Activated T-cell treated with anti-CD3 and anti-CD28 coated beads, Interleukin-2, amount 50 U/mL, for 4 hours (primary cell): ENCODE results near the gene RYR3. TPM values are rescaled to one million over a fixed set of nuclear protein-coding genes. Genes with fewer than 3 reads are reported as not detected.

ENCODE experiments used
- ATAC-seq, 2 donors: fragments of 200-7000 bp; cut with Tn5 transposase; one replicate each; pipeline ENCODE4 v1.10.0; 2021
- DNase-seq: peaks from one replicate; pipeline ENCODE4 v3.0.0-alpha.2; 2020
- H3K27me3 Mint-ChIP-seq: one replicate; pipeline ENCODE4 v1.8.0; 2021; ENCODE audit warnings: low read depth, mixed read lengths
- H3K36me3 Mint-ChIP-seq: one replicate; pipeline ENCODE4 v1.8.0; 2022; ENCODE audit warnings: mixed read lengths; ENCODE audit not compliant: insufficient read depth
- H3K4me1 Mint-ChIP-seq: one replicate; pipeline ENCODE4 v1.8.0; 2021; ENCODE audit warnings: low read depth, mixed read lengths
- H3K4me3 Mint-ChIP-seq: one replicate; pipeline ENCODE4 v1.8.0; 2021; ENCODE audit warnings: mild to moderate bottlenecking, moderate library complexity, mixed read lengths
- H3K9me3 Mint-ChIP-seq: one replicate; pipeline ENCODE4 v1.8.0; 2021; ENCODE audit warnings: mixed read lengths
- total RNA-seq, 3 donors: library from RNA; stranded (reverse); gene quantifications; one replicate each; pipeline ENCODE4 v1.2.1, GENCODE V29; 2021

The RYR3 gene
- total RNA-seq, 3 donors from 2014 or later, result not detected

GRCh38 chr15:33430577-33430976 is 119.8 kb downstream of the RYR3 start:
- DNase-seq, result no peak
- no peak overlapping the region for H3K4me3 Mint-ChIP-seq
- ATAC-seq, result no peak
- no peaks in the 10 kb centered on the region for H3K9me3 Mint-ChIP-seq
- H3K36me3 Mint-ChIP-seq, result no peaks in the 10 kb centered on the region
- H3K4me1 Mint-ChIP-seq, result no peaks in the 10 kb centered on the region
- peaks cover 1% of the 10 kb centered on the region for H3K27me3 Mint-ChIP-seq

GRCh38 chr15:33433821-33434220 is 123.1 kb downstream of the RYR3 start:
- H3K9me3 Mint-ChIP-seq, result peaks cover 3% of the 10 kb centered on the region
- no peaks in the 10 kb centered on the region for H3K4me1 Mint-ChIP-seq
- no peak for ATAC-seq
- no peaks in the 10 kb centered on the region for H3K36me3 Mint-ChIP-seq
- no peak overlapping the region for H3K4me3 Mint-ChIP-seq
- H3K27me3 Mint-ChIP-seq, result peaks cover 8% of the 10 kb centered on the region
- no peak for DNase-seq

GRCh38 chr15:33438396-33438795 is 127.6 kb downstream of the RYR3 start:
- H3K27me3 Mint-ChIP-seq, result peaks cover 20% of the 10 kb centered on the region
- no peak for ATAC-seq
- no peak overlapping the region for H3K4me3 Mint-ChIP-seq
- no peak for DNase-seq
- H3K9me3 Mint-ChIP-seq, result peaks cover 3% of the 10 kb centered on the region
- no peaks in the 10 kb centered on the region for H3K4me1 Mint-ChIP-seq
- H3K36me3 Mint-ChIP-seq, result no peaks in the 10 kb centered on the region

GRCh38 chr15:33440900-33441299 is 130.1 kb downstream of the RYR3 start:
- Mint-ChIP-seq H3K36me3 (no peaks in the 10 kb centered on the region), H3K27me3 (peaks cover 25% of the 10 kb centered on the region), H3K4me3 (no peak overlapping the region), H3K4me1 (no peaks in the 10 kb centered on the region), H3K9me3 (peaks cover 3% of the 10 kb centered on the region)
- DNase-seq (no peak), ATAC-seq (no peak)

GRCh38 chr15:33442449-33442848 is 131.7 kb downstream of the RYR3 start:
- no peaks in the 10 kb centered on the region for H3K36me3 Mint-ChIP-seq
- no peaks in the 10 kb centered on the region for H3K4me1 Mint-ChIP-seq
- H3K27me3 Mint-ChIP-seq, result peaks cover 28% of the 10 kb centered on the region
- H3K9me3 Mint-ChIP-seq, result peaks cover 3% of the 10 kb centered on the region
- ATAC-seq (no peak), DNase-seq (no peak)
- no peak overlapping the region for H3K4me3 Mint-ChIP-seq

GRCh38 chr15:33443708-33444107 is 132.9 kb downstream of the RYR3 start:
- Mint-ChIP-seq H3K9me3 (no peaks in the 10 kb centered on the region), H3K4me1 (no peaks in the 10 kb centered on the region), H3K4me3 (no peak overlapping the region), H3K27me3 (peaks cover 30% of the 10 kb centered on the region), H3K36me3 (no peaks in the 10 kb centered on the region)
- ATAC-seq (no peak), DNase-seq (no peak)

- peaks cover 28% of the 10 kb centered on the region for H3K27me3 Mint-ChIP-seq
- no peaks in the 10 kb centered on the region for H3K36me3 Mint-ChIP-seq
- no peak overlapping the region for H3K4me3 Mint-ChIP-seq
- ATAC-seq, result no peak
- no peaks in the 10 kb centered on the region for H3K9me3 Mint-ChIP-seq
- no peaks in the 10 kb centered on the region for H3K4me1 Mint-ChIP-seq
- DNase-seq, result no peak
Observed at GRCh38 chr15:33445984-33446383, 135.2 kb downstream of the RYR3 start.

GRCh38 chr15:33448151-33448550 is 137.4 kb downstream of the RYR3 start:
- DNase-seq, result no peak
- H3K27me3 Mint-ChIP-seq, result peaks cover 22% of the 10 kb centered on the region
- H3K9me3 Mint-ChIP-seq, result no peaks in the 10 kb centered on the region
- no peak for ATAC-seq
- no peaks in the 10 kb centered on the region for H3K4me1 Mint-ChIP-seq
- H3K4me3 Mint-ChIP-seq, result no peak overlapping the region
- no peaks in the 10 kb centered on the region for H3K36me3 Mint-ChIP-seq

GRCh38 chr15:33448961-33449606 is 138.3 kb downstream of the RYR3 start:
- peaks cover 19% of the 10 kb centered on the region for H3K27me3 Mint-ChIP-seq
- DNase-seq, result no peak
- H3K4me3 Mint-ChIP-seq, result no peak overlapping the region
- no peaks in the 10 kb centered on the region for H3K4me1 Mint-ChIP-seq
- no peaks in the 10 kb centered on the region for H3K9me3 Mint-ChIP-seq
- no peak for ATAC-seq
- H3K36me3 Mint-ChIP-seq, result no peaks in the 10 kb centered on the region

GRCh38 chr15:33449810-33450209 is 139.0 kb downstream of the RYR3 start:
- Mint-ChIP-seq H3K9me3 (no peaks in the 10 kb centered on the region), H3K4me3 (no peak overlapping the region)

GRCh38 chr15:33451385-33451784 is 140.6 kb downstream of the RYR3 start:
- no peak for DNase-seq

More at GRCh38 chr15:33449810-33450209, 139.0 kb downstream of the RYR3 start:
- ATAC-seq (no peak), DNase-seq (no peak)
- peaks cover 16% of the 10 kb centered on the region for H3K27me3 Mint-ChIP-seq
- no peaks in the 10 kb centered on the region for H3K4me1 Mint-ChIP-seq
- H3K36me3 Mint-ChIP-seq, result no peaks in the 10 kb centered on the region

GRCh38 chr15:33453761-33454160 is 143.0 kb downstream of the RYR3 start:
- no peaks in the 10 kb centered on the region for H3K4me1 Mint-ChIP-seq
- peaks cover 5% of the 10 kb centered on the region for H3K27me3 Mint-ChIP-seq
- no peak for ATAC-seq
- no peaks in the 10 kb centered on the region for H3K36me3 Mint-ChIP-seq
- DNase-seq, result no peak
- no peaks in the 10 kb centered on the region for H3K9me3 Mint-ChIP-seq
- H3K4me3 Mint-ChIP-seq, result no peak overlapping the region

More at GRCh38 chr15:33451385-33451784, 140.6 kb downstream of the RYR3 start:
- Mint-ChIP-seq H3K36me3 (no peaks in the 10 kb centered on the region), H3K4me1 (no peaks in the 10 kb centered on the region), H3K27me3 (peaks cover 16% of the 10 kb centered on the region), H3K4me3 (no peak overlapping the region), H3K9me3 (no peaks in the 10 kb centered on the region)
- no peak for ATAC-seq

GRCh38 chr15:33454346-33454745 is 143.6 kb downstream of the RYR3 start:
- Mint-ChIP-seq H3K27me3 (peaks cover 2% of the 10 kb centered on the region), H3K4me1 (no peaks in the 10 kb centered on the region), H3K9me3 (no peaks in the 10 kb centered on the region), H3K4me3 (no peak overlapping the region), H3K36me3 (no peaks in the 10 kb centered on the region)
- DNase-seq (no peak), ATAC-seq (no peak)

GRCh38 chr15:33454996-33455395 is 144.2 kb downstream of the RYR3 start:
- Mint-ChIP-seq H3K36me3 (no peaks in the 10 kb centered on the region), H3K27me3 (no peaks in the 10 kb centered on the region), H3K9me3 (no peaks in the 10 kb centered on the region), H3K4me3 (no peak overlapping the region), H3K4me1 (no peaks in the 10 kb centered on the region)
- no peak for DNase-seq
- no peak for ATAC-seq

- no peak overlapping the region for H3K4me3 Mint-ChIP-seq
Observed at GRCh38 chr15:33458421-33458820, 147.7 kb downstream of the RYR3 start.

More at GRCh38 chr15:33458421-33458820, 147.7 kb downstream of the RYR3 start:
- Mint-ChIP-seq H3K36me3 (no peaks in the 10 kb centered on the region), H3K4me1 (no peaks in the 10 kb centered on the region), H3K27me3 (no peaks in the 10 kb centered on the region), H3K9me3 (no peaks in the 10 kb centered on the region)
- no peak for DNase-seq
- no peak for ATAC-seq
